Left renal cortex interstitium (tissue), 4 donors: Measurements from ENCODE around the gene STRA8. TPM values are rescaled to one million over a fixed set of nuclear protein-coding genes. Genes with fewer than 3 reads are reported as not detected.

Source experiments
- DNase-seq, 4 donors: peaks; one replicate each; pipeline ENCODE4 v3.0.0-alpha.2; 2013; ENCODE audit warnings: low read depth in 4 of 4, low spot score in 2 of 4, missing footprints in 1 of 4
- polyA plus RNA-seq, 4 donors: library from polyadenylated mRNA; unstranded; fragments of 120-200 nt; gene quantifications; one replicate each; pipeline ENCODE4 v1.2.1, GENCODE V29; 2013; ENCODE audit not compliant: insufficient read length in 4 of 4

Gene STRA8
- polyA plus RNA-seq, 4 donors, result 0.16 to 0.38 (median 0.20) TPM

GRCh38 chr7:135291809-135292253, 58.2 kb downstream of the STRA8 start:
- DNase-seq, result no peak

GRCh38 chr7:135299235-135299634, 65.6 kb downstream of the STRA8 start:
- DNase-seq, result no peak

GRCh38 chr7:135300913-135301765, 67.5 kb downstream of the STRA8 start:
- DNase-seq, result no peak

Other genes with a start within 250 kb of the STRA8 start
- gene AGBL3, start 247.3 kb upstream of the STRA8 start, polyA plus RNA-seq, result 10 to 100 TPM in 2 of 4 donors, 1 to 10 TPM in 2; 6.3 to 21.3 (median 11.6) TPM
- 10 to 100 TPM; 22.6 to 31.2 (median 26.0) TPM for gene TMEM140, start 85.8 kb upstream of the STRA8 start, polyA plus RNA-seq
- 10 to 100 TPM; 58.8 to 73.0 (median 64.7) TPM for gene CYREN, start 63.1 kb upstream of the STRA8 start, polyA plus RNA-seq
- 10 to 100 TPM; 45.3 to 72.1 (median 56.7) TPM for gene WDR91, start 22.3 kb upstream of the STRA8 start, polyA plus RNA-seq